NK-92 (cell line): ENCODE measurements around the gene CD46.

Source experiments
- DNase-seq: peaks from one replicate; lab custom pipeline; 2025; ENCODE audit not compliant: unreplicated experiment; lab: John Stamatoyannopoulos, UW

CD46 gene

GRCh38 chr1:207826557-207827487, 75.0 kb downstream of the CD46 start:
- no peak for DNase-seq

GRCh38 chr1:207827488-207827830, 75.6 kb downstream of the CD46 start:
- DNase-seq: no peak

DNA sequence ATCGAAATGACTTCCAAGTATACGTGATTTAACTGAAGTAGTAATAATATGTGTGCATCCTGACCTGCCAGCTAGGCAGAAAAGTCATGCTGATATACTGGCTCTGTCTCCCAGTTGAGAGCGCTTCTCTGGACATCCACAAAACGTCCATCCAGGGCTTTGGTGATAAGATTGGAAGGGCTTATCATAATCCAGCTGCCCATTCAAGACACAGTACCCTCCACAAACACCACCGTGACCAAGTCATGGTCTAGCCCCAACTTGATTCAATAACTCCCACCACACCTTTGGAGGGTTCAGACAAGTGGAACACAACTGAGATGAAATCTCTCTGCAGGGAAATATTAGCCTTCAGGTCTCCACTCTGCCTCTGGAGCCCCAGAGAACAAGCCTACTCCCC, 76.2 kb downstream of the CD46 start:
- no peak for DNase-seq

DNA sequence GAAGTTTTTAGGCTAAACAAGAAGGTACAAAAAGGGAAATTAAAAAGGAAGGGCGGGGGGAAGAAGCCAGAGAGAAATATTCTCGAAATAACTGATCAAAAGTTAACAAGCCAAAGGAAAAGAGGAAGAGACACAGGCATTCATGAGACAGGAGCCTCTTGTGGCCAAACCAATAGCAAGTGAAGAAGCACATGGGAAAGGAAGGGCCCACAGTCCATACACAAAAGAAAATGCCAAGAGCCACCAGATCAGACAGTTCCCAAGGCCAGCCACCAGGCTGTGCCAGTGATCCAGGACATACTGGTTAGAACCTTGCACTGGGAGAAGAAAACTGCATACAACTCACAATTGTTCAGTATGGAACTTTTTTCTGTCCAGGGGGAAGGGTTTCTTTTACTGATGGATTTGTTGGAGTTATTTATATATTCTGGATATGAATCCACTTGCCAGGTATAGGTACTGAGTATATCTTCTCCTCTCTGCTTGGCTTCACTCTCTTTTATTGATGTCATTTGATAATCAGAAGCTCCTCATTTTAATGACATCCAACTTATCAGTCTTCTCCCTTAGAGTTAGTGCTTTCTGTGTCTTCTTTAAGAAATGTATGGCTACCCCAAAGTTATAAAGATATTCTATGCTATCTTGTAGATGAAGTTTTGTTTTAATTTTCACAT, 76.8 kb downstream of the CD46 start:
- no peak for DNase-seq

DNA sequence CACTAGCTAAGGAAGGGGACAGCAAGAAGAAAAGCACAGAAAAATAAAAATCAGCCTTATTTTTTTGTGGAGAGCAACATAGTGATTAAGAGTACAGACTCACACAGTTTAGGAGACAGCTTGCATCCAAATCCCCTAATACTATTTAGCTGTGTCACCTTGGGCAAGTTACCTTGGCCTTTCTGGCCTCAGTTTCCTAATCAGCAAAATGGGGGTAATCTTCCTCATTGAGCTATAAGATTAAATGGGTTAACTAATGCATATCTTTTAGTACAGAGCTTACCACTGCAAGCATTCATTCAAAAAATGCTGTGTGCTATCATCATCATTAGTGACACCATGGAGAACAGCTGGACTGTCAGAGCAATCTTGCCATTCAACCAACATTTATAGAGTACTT, 77.7 kb downstream of the CD46 start:
- DNase-seq: no peak

GRCh38 chr1:207830788-207831187, 78.9 kb downstream of the CD46 start:
- DNase-seq: no peak

DNA sequence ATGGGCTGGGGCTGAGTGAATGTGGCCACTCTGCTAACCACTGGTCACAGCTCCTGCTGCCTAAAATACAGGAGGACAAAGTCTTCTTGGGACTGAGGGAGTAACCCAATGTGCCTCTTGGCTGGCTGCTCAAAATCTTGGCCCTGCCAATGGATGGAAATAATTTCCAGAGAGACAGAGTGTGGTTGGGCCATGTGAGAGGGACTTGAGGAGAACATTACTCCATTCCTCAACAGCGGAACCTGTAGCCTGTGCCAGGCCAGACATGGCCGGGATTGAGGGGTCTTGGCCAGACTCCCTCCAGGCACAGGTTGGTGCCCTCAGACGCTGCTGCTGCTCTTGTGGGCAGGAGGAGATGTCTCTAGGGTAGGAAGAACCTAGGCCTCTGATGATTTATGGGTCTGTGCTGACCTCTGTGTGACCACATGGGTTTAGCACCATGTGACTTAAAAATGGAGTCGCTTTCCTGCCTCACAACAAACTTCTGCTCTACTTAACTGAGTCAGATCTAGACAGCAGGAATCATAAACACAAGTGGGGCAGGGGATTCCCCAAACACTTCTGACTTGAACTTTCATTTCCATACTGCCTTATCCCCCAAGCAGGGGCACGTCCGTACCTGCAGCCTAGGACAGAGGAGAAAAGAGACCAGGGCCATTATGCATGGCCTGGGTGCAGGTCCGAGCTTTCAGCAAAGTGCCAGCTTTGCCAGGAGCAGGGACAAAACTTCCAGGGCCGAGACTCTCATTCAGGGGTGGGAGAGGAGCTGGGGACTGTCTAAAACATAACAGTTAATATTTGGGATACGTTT, 79.9 kb downstream of the CD46 start:
- no peak for DNase-seq

- DNase-seq: no peak
These were observed 80.9 kb downstream of the CD46 start for GRCh38 chr1:207832796-207833195.

DNA sequence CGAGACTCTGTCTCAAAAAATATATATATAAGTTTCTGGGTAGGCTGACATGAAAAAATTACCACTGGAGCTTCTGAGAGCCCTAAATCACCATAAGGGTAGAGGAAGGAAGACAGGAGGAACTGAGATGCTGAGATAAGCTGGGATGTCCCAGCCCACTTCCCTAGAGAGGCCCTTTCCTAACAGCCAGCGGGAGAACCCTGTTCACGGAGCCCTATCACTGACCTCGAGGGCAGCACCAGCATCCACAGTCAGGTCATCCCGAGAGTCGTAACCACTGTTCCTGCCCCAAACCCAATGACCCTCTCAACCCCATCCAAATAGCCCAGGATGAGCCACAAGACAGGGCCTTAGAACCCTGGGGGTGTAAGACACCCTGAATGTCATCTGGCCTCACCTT, 81.5 kb downstream of the CD46 start:
- DNase-seq: no peak

DNA sequence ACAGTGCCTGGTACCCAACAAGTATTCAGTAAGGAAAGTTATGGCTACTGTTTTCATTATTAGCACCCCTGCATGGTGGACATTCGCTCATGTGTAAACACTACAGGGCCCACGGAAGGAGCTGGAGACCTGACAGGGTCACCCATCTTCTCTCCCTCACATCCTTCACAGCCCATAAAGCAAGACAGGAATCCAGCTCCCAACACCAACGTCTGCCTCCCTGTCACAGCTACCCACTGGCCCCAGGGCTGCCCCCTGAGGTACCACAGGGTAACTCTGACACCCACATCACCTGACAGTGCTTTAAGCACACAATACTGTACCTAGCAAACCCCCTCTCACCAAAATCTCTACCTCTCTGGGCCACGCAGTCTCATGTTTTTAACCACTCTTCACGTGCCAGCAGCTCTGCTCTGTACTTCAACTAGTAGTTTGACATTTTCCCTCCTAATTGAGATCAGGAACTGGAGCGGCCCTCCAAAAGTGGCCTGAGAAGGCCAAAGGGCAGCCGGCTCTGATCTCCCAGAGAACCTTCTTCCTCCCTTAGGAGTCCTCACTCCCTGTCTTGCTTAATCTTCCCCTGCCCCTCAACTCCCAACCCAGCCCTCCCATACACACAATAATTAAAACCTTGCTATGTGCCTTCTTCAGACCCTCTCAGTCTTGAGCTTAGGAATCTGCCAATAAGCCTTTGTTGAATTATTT, 82.3 kb downstream of the CD46 start:
- DNase-seq: no peak

- no peak for DNase-seq
These were observed 84.1 kb downstream of the CD46 start for GRCh38 chr1:207835958-207836357.

GRCh38 chr1:207836591-207837347, 84.9 kb downstream of the CD46 start:
- no peak for DNase-seq

- DNase-seq: no peak
These were observed 85.8 kb downstream of the CD46 start for GRCh38 chr1:207837673-207838072.

DNA sequence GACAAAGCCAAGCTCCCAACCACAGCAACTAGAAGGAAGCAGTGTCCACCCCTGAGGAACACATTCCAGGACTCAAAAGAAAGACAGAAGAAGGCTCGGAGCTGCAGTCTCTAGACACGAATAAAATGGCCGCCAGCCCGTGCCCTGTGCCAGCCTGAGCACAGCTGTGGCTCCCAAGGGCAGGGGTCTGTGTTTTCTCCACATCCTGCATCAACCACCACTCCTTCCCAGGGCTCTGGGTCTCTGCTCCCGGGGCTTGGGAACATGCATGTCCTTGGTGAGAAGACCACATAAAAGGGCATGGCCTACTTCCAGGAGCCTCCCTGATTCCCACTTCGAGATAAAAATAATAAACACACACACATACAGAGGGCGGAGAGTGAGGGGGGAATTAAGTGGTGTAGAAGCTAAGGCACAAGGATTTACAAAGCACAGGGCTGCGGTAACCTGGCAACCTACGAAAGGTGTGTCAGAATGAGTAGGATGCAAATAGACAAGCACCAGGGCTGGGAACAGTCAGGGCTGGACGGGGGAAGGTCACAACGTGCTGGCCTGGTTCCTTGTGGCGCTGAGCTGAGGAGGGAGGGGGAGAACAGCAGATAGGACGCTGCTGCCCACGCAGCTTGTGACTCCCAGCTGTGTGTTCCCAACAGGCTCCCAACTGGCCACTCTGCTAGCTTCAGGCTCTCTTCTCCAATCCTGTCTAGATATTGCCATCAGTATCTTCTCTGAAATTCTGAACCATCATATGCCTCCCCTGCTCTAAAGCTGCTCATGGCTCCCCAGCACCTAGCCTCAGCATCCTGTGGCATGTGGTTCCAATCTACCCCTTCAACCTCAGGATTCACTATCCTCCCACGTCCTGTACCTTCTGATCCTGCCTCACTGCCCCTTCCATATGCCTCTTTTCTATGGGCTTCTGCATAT, 86.6 kb downstream of the CD46 start:
- DNase-seq: no peak

- no peak for DNase-seq
These were observed 87.2 kb downstream of the CD46 start for GRCh38 chr1:207839083-207839413.

DNA sequence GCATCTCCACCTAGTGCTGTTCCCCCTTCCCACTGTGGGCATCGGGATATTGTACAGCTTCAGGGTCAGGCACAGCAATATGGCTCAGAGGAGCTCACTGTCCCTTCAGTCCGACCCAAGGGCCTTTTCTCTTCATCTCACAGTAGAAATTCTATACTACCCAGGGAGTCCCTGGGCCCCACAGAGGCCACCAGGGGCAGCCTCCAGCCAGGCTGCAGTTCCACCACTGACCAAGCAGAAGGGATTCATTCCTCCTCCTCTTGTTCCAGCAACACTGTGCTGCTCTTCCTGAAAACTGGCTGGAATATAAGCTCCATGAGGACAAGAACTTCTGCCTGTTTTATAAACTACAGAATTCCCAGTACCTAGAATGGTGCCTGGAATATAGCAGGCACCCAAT, 88.5 kb downstream of the CD46 start:
- DNase-seq: no peak

GRCh38 chr1:207841293-207841692, 89.4 kb downstream of the CD46 start:
- DNase-seq: no peak

DNA sequence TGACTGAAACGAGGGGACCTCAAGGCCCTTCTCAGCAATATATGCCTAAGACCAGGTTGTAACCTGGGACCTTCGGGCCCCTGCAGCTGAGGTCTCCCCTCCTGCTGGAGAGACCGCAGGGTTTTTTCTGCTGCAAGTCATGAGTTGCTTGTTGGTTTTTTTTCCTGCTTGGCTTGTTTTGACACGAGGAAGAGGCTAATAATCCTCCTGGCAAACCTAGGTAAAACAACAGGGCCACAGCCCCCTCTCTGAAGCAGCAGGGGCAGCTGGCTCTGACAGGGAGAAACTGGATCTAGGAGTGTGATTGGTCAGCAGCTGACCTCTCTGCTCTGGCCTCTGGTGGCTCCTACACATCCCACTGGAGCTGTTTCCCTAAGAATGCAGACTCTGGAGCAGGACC, 90.0 kb downstream of the CD46 start:
- DNase-seq: no peak

- no peak for DNase-seq
These were observed 90.7 kb downstream of the CD46 start for GRCh38 chr1:207842506-207842905.
